ENCODE measurements around the gene TOB1. TPM values are rescaled to one million over a fixed set of nuclear protein-coding genes. Genes with fewer than 3 reads are reported as not detected.

Gene TOB1
- total RNA-seq, 4 donors from 2014 or later = 26.7 to 34.4 (median 31.0) TPM

- intact Hi-C loops (cut with DNase I) = no loop called here
- 77% methylated on average over 5 of the region's 5 CpGs for WGBS
- H3K9me3 ChIP-seq = peaks cover 0 to 4% (median 0%) of the 10 kb centered on the region in 4 donors
- no peaks in the 10 kb centered on the region for H3K27me3 ChIP-seq
- peaks cover 0 to 9% (median 0%) of the 10 kb centered on the region in 4 donors for H3K4me1 ChIP-seq
- DNase-seq (ENCODE audit: extremely low spot score) = no peak
- no peak for TF ChIP-seq POLR2AphosphoS5 (IDR thresholded peaks at IDR 0.05)
- TF ChIP-seq, protein P1, sequence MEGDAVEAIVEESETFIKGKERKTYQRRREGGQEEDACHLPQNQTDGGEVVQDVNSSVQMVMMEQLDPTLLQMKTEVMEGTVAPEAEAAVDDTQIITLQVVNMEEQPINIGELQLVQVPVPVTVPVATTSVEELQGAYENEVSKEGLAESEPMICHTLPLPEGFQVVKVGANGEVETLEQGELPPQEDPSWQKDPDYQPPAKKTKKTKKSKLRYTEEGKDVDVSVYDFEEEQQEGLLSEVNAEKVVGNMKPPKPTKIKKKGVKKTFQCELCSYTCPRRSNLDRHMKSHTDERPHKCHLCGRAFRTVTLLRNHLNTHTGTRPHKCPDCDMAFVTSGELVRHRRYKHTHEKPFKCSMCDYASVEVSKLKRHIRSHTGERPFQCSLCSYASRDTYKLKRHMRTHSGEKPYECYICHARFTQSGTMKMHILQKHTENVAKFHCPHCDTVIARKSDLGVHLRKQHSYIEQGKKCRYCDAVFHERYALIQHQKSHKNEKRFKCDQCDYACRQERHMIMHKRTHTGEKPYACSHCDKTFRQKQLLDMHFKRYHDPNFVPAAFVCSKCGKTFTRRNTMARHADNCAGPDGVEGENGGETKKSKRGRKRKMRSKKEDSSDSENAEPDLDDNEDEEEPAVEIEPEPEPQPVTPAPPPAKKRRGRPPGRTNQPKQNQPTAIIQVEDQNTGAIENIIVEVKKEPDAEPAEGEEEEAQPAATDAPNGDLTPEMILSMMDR (IDR thresholded peaks at IDR 0.05) = no peak
- TF ChIP-seq EP300 (IDR thresholded peaks at IDR 0.05) = no peak
- no peak for TF ChIP-seq POLR2A (IDR thresholded peaks at IDR 0.05; ENCODE audit: low read depth)
- no peak overlapping the region for H3K4me3 ChIP-seq
- no peak overlapping the region for H3K27ac ChIP-seq (replicated peaks in 1 of 4)
- H3K36me3 ChIP-seq = no peaks in the 10 kb centered on the region
These were observed 17.8 kb upstream of the TOB1 start for GRCh38 chr17:50883850-50884438.

GRCh38 chr17:50882851-50883250, 16.7 kb upstream of the TOB1 start:
- WGBS = 94% methylated on average over 7 of the region's 7 CpGs
- DNase-seq (ENCODE audit: extremely low spot score) = no peak
- H3K4me1 ChIP-seq = peaks cover 0 to 9% (median 0%) of the 10 kb centered on the region in 4 donors
- TF ChIP-seq EP300 (IDR thresholded peaks at IDR 0.05) (no peak), POLR2A (IDR thresholded peaks at IDR 0.05; ENCODE audit: low read depth) (no peak), POLR2AphosphoS5 (IDR thresholded peaks at IDR 0.05) (no peak)
- TF ChIP-seq, protein P1 (IDR thresholded peaks at IDR 0.05) = no peak
- peaks cover 0 to 4% (median 0%) of the 10 kb centered on the region in 4 donors for H3K9me3 ChIP-seq
- H3K27ac ChIP-seq (replicated peaks in 1 of 4) = no peak overlapping the region
- H3K27me3 ChIP-seq = no peaks in the 10 kb centered on the region
- intact Hi-C loops (cut with DNase I) = no loop called here
- no peak overlapping the region for H3K4me3 ChIP-seq
- no peaks in the 10 kb centered on the region for H3K36me3 ChIP-seq

DNA sequence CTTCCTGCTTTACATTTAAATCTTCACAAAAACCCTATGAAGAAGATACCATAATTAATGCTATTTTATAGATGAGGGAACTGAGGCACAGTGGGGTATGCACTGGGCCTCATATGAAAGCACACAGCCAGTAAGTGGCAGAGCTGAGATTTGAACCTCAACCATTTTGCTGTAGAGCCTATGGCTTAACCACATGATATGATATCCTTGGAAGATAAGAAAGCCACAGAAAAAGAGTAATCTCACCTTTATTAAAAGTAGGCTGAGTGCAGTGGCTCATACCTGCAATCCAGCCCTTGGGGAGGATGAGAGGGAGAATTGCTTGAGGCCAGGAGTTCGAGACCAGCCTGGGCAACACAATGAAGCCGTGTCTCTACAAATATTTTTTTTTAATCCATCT, 15.0 kb upstream of the TOB1 start:
- Histone ChIP-seq H3K36me3 (no peaks in the 10 kb centered on the region), H3K27ac (replicated peaks in 1 of 4) (no peak overlapping the region), H3K4me3 (no peak overlapping the region), H3K9me3 (peaks cover 0 to 4% (median 0%) of the 10 kb centered on the region in 4 donors), H3K27me3 (no peaks in the 10 kb centered on the region), H3K4me1 (peaks cover 0 to 9% (median 0%) of the 10 kb centered on the region in 4 donors)
- 90% methylated on average over 2 of the region's 2 CpGs for WGBS
- TF ChIP-seq POLR2AphosphoS5 (IDR thresholded peaks at IDR 0.05) = no peak
- TF ChIP-seq EP300 (IDR thresholded peaks at IDR 0.05) = no peak
- no peak for TF ChIP-seq POLR2A (IDR thresholded peaks at IDR 0.05; ENCODE audit: low read depth)
- TF ChIP-seq, protein P1 (IDR thresholded peaks at IDR 0.05) = no peak
- DNase-seq (ENCODE audit: extremely low spot score) = peak; percentile 17
- intact Hi-C loops (cut with DNase I) = no loop called here

GRCh38 chr17:50879086-50879485, 12.9 kb upstream of the TOB1 start:
- Histone ChIP-seq H3K9me3 (peaks cover 0 to 4% (median 0%) of the 10 kb centered on the region in 4 donors), H3K4me3 (no peak overlapping the region), H3K36me3 (no peaks in the 10 kb centered on the region), H3K27ac (replicated peaks in 1 of 4) (no peak overlapping the region), H3K27me3 (no peaks in the 10 kb centered on the region), H3K4me1 (peaks cover 2 to 12% (median 10%) of the 10 kb centered on the region in 4 donors)
- 95% methylated on average over 5 of the region's 5 CpGs for WGBS
- intact Hi-C loops (cut with DNase I) = no loop called here
- TF ChIP-seq EP300 (IDR thresholded peaks at IDR 0.05) (no peak), POLR2AphosphoS5 (IDR thresholded peaks at IDR 0.05) (no peak), POLR2A (IDR thresholded peaks at IDR 0.05; ENCODE audit: low read depth) (no peak)
- TF ChIP-seq, protein P1 (IDR thresholded peaks at IDR 0.05) = no peak
- peak; percentile 39 for DNase-seq (ENCODE audit: extremely low spot score)
